HG03565 (cell line): Measurements from ENCODE around the gene CAB39L.

Experiments used
- ATAC-seq: cut with Tn5 transposase; IDR thresholded peaks from one replicate; pipeline ENCODE4 v1.9.1; 2021; ENCODE audit warnings: mild to moderate bottlenecking, moderate library complexity; ENCODE audit not compliant: unreplicated experiment

The CAB39L gene

DNA sequence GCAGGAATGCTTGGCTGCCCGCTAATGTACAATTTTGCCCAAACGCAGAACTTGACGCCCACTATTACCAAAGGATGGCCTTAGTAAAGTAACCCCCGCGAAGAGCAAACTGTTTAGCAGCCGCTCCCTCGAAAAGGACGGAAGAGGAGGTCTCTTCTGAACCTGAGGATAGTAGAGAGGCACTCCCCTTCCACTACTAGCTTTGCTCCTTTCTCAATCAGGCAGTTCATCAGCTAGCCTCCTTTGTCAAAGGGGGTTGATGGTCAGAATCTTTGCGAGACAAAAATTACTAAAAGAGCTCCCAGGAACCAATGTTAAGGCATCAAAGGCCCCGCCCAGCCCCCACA, 534 bp downstream of the CAB39L start:
- no peak for ATAC-seq

DNA sequence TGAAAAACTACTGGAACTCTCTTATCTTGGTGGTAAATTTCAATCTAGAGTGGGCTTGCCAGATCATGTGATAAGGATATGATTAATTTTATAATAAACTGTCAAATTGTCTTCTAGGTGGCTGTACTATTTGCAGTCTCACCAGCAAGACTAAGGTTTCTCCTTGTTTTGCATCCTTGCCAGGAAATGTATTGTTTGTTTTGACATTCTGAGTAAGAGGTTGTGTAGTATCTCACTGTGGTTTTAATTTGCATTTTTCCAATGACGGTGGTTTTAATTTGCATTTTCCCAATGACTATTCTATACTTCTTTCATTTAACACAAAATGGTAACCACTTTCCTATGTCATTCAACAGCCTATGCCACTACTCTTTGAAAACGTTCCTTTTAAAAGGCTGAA, 2.0 kb downstream of the CAB39L start:
- no peak for ATAC-seq

DNA sequence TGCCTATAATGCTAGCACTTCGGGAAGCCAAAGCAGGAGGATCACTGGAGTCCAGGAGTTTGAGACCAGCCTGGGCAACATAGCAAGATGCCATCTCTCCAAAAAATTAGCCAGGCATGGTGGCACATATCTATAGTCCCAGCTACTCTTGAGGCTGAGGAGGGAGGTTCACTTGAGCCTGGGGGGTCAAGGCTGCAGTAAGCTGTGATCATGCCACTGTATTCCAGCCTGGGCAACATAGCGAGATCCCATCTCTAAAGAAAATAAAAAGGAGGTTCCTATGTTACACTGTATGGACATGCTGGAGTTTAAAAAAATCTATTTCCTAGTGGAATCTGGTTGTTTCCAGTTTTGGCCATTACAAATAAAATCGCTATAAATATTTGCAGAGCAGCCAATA, 2.6 kb downstream of the CAB39L start:
- ATAC-seq, result no peak

DNA sequence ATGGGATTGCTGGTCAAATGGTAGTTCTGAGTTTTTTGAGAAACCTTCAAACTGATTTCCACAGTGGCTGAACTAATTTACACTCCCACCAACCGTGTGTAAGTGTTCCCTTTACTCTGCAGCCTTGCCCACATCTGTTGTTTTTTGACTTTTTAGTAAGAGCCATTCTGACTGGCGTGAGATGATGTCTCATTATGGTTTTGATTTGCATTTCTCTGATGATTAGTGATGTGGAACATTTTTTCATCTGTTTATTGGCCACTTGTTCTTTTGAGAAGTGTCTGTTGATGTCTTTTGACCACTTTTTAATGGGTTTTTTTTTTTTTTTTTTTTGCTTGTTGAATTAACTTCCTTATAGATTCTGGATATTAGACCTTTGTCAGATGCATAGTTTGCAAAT, 4.3 kb downstream of the CAB39L start:
- no peak for ATAC-seq

DNA sequence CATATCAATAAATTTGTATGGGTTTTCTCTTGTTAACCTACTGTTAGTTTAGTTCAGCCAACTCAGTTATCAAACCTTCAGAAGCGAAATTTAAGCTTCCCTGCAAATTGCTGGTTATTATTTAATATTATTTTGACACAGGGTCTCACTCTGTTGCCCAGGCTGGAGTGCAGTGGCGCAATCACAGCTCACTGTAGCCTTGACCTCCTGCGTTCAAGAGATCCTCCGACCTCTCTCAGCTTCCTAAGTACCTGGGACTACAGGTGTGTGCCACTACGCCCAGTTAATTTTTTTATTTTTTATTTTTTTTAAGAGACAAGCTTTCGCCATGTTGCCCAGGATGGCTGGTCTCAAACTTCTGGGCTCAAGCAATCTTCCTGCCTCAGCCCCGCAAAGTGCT, 6.2 kb downstream of the CAB39L start:
- ATAC-seq, result no peak

DNA sequence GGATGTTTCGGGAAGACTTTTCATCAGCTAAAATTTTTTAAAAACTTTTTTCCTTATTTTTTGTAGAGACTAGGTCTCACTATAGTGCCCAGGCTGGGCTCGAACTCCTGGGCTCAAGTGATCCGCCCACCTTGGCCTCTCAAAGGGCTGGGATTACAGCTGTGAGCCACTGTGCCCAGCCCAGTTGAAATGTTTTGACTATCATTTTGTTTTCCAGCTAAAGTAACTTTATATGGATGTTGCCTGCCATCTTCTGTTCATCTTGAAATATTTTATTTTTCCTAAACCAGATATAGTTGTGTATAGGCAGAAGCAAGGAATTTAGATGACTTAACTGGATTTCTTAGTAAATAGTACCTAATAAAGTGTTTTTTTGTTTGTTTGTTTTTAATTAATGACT, 7.0 kb downstream of the CAB39L start:
- ATAC-seq, result no peak

DNA sequence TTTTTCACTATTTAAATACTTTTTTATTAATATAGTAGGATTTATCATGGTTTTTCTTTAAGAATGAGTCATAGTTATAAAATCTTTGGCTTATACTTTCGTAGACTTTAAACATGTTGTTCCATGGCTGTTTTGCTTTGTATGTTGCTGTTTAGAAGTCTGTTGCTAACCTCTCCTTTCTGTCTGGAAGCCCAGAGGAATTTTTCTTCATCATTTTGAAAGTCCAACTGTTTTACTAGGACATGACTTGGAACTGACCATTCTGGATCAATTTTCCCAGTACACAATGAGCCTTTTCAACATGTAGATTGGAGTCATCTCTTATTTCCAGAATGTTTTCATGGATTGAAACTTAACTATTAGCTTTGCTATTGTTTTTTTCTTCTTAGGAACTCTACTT, 7.9 kb downstream of the CAB39L start:
- ATAC-seq, result no peak

DNA sequence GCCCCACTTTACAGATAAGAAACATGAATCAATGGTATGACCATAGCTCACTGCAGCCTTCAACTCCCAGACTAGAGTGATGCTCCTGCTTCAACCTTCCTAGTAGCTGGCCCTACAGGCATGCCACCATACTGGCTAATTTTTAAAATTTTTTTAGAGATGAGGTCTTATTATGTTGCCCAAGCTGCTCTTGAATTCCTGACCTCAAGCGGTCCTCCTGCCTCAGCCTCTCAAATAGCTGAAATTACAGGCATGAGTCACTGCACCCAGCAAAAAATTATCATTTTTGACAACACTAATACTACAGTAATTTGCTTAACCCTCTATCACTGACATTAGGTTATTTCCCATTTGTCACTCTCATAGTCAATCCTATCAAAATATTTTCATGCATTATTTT, 14.7 kb downstream of the CAB39L start:
- ATAC-seq, result no peak

DNA sequence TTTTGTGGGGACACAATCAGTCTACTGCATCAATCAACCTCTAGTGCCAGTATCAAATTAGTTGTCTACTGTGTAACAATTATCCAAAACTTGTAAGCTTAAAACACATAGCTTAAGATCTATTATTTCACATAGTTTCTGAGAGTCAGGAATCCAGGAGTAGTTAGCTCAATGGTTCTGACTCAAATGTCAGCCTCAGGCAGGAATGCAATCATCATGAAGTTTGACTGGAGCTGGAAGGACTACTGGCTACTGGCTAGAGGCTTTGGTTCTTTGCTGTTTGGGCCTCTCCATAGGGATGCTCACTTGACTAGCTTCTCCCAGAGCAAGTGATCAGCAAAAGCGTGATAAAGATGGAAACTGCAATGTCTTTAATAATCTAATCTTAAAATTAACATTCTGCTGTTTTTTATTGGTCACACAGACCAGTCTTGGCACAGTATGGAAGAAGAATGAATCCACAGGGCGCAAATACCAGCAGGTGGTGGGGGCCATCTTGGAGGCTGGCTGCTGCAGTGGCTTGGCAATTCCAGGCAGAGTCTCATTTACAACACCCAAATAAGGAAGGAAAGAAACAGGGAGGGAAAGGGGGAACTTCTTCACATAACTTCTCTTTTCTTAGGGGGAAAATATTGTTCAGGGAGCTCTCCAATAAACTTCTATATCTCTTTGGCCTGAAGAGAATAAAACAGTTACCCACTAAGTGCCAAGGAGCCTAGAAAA, 15.7 kb downstream of the CAB39L start:
- ATAC-seq, result no peak

DNA sequence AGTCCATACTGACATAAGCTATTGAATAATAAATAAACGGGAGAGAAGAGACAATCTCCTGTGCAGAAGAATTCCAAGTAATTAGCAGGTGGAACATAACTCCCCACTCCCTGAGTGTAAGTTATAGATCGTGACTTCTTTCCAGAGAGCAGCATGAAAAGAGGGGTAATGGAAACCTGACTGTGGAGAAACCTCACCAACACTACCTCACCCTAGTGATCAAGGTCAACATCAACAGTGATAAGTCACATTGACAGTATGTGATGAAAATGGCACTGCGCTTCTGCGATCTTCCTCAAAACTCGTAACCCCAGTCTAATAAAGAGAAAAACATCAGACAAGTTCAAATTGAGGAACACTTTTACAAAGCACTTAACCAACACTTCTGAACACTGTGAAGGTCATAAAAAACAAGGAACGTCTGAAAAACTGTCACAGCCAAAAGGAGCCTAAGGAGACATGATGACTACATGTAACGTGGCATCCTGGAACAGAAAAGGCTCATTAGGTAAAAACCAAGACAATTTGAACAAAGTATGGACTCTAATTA, 19.8 kb downstream of the CAB39L start:
- no peak for ATAC-seq

DNA sequence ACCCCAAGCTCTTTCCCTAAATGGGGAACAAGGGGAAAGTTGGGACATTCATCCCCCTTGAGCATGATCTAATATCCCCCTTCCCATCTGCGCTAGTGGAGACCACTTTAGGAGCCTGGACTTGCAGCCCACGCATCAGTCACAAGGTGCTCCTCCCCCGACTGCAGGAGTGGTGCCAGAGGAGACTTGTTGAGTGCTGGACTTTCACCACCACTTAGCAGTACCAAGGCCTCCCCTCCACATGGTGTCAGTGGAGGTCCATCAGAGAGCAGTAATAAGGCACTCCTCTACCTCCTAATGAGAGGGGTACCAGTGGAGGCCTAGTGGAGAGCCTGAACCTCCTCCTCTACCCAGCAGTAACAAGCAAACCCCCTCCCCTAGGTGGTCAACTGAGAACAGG, 22.5 kb downstream of the CAB39L start:
- no peak for ATAC-seq

DNA sequence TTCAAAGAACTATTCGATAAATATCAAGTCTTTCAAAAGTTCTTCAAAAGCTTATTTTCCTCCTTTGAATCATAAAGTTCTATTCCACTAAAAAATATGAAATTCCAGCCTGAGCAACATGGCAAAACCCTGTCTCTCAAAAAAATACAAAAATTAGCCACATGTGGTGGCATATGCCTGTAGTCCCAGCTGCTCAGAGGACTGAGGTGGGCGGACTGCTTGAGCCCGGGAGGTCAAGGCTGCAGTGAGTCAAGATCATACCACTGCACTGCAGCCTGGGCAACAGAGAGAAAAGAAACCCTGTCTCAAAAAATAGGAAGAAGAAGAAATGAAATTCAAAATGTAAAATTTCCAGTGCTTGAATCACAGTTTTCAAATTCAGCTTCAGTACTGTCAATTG, 24.6 kb downstream of the CAB39L start:
- ATAC-seq, result no peak

DNA sequence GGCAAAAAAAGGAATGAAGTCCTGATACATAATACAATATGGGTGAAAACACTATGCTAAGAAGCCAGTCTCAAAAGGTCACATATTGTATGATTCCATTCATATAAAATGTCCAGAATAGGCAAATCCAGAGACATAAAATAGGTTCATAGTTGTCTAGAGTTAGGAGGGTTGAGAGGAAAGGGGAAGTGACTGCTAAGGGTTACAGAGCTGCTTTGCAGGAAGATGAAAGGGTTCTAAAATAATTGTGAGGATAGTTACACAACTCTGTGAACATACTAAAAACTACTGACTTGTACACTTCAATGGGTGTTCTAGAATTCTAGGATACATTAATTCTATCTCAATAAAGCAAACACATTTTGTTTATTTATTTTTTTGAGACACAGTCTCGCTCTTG, 25.7 kb downstream of the CAB39L start:
- no peak for ATAC-seq

DNA sequence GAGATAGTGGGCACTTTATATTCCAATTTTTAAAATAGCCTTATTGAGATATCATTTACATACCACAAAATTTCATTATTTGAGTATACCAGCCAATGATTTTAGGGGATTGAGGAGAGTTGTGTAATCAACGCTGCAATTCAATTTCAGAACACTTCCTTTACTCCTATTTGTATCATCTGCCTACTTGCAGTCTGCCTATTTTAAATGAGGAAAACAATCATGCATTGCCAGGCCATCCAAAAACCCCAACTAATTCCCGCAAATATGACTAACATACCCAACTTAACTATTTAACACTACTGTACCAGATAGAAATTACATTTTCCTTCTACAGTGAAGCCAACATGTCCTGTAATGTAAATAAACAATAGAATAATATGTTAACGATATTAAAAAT, 26.7 kb downstream of the CAB39L start:
- no peak for ATAC-seq

DNA sequence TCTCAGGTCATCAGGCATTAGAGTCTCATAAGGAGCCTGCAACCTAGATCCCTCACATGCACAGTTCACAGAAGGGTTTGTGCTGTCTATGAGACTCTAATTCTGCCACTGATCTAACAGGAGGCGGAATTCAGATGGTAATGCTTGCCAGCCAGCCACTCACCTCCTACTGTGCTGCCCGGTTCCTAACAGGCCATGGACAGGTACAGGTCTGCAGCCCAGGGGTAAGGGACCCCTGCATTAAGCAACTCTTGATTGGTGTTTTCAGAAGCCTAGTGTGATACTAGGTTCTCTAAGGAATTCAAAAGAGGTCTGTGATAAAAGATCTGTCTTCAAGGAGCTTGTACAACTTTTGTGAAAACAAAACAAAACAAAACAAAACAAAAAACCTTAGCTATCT, 31.1 kb downstream of the CAB39L start:
- no peak for ATAC-seq

DNA sequence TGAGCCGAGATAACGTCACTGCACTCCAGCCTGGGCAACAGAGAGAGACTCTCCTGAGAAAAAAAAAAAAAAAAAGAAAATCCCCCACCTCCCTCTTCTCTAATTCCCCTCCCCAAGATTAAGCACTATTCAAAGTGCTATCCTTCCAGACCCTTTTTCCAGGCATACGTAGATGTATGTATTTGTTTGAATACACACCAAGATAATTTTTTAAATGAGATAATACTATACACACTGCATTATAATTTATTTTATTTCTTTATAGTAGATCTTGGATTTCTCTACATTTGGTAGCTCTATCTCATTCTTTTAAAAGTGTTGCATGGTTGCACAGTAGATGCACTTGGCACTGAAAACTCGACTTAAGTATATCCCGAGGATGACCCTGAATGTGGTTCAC, 32.5 kb downstream of the CAB39L start:
- no peak for ATAC-seq

DNA sequence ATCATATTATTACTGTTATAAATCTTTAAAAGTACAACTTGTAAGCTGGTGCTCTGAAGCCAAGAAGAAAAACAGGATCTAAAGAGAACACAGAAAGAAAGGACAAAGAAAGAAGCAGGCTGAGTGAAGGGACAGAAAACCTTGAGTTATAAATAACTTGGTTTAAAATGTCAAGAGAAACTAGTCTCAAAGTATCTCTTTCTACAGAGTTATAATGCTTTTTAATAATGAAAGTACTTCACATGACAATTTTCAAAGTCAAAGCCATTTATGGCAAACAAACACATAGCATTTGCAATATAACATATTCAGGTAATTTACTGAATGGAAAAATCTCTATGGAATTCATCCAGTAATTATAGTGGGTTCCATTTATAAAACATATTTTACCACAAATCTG, 33.4 kb downstream of the CAB39L start:
- ATAC-seq, result no peak

DNA sequence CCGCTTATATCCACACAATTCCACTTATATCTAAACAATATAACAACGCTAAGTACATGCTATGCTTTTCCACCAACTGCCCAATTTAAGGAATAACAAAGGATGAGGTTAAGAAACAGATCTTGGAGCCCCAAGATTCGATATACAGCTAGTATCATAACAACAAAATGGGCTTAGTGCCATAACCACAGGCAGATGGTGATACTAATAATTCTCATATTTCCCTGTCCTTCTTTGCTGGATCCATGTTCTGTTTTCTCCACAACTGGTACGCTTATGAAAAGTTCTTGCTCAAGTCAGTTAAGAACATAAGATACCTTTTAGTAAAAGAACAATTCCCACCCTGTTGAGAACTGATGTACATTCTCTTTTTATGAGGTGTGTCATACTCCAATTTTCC, 33.9 kb downstream of the CAB39L start:
- no peak for ATAC-seq

DNA sequence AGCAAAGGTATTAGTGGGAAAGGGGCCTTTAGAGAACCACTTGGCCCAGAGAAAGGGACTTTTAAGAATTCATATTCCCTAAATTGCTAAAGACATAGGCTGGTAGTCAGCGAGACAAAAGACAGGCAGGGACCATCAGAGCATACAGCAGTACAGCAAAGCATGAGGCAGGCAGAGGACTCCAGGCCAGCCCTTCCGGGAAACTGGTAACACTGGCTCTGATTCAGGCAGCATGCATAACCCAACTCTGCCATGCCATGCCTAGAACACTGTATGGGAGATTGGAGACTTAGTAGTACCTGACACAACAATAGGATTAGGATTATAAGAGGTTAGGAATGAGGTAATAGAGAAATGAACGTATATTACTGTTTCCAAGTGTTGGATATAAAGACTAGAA, 34.9 kb downstream of the CAB39L start:
- no peak for ATAC-seq

DNA sequence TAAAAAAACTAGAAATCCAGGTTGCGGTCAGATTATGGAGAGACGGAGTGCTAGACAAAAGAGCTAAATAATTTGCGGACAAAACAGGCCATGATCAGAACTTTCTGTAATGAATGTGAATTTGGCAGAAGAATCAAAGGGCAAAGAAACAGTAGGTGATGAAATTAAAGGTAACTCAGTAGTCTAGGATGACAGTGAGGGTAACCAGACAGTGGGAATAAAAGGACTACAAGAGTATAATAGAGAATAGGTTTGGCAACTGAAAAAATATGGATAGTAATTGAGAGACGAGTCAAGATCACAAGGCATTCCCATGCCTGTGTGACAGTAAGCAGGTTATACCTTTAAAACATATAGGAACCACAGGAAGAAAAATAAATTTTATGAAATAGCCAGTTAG, 35.9 kb downstream of the CAB39L start:
- ATAC-seq, result no peak

DNA sequence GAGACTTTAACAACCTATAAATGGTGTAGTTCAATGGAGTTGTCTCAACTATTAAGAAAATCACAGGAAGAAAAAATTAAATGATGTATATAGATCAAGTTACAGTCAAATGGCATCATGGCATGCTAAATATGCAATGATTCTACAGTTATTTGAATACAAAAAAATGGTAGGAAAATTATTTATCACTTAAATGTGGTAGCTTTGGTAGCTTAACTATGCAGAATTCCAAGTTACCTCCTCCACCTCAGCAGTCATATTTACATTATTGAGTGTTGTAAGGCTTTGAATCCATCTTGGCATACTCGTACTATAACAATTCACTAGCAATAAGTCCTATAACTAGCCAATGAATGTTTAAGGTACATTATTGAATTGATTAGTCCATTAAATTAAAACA, 36.8 kb downstream of the CAB39L start:
- ATAC-seq, result no peak

DNA sequence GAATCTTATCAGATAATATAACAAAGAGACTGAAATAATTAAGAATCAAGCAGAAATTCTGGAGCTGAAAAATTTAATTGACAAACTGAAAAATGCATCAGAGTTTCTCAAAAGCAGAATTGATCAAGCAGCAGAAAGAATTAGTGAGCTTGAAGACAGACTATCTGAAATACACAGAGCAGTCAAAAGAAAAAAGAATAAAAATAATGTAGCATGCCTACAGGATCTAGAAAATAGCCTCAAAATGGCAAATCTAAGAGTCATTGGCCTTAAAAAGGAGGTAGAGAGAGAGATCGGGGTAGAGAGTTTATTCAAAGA, 39.2 kb downstream of the CAB39L start:
- no peak for ATAC-seq

DNA sequence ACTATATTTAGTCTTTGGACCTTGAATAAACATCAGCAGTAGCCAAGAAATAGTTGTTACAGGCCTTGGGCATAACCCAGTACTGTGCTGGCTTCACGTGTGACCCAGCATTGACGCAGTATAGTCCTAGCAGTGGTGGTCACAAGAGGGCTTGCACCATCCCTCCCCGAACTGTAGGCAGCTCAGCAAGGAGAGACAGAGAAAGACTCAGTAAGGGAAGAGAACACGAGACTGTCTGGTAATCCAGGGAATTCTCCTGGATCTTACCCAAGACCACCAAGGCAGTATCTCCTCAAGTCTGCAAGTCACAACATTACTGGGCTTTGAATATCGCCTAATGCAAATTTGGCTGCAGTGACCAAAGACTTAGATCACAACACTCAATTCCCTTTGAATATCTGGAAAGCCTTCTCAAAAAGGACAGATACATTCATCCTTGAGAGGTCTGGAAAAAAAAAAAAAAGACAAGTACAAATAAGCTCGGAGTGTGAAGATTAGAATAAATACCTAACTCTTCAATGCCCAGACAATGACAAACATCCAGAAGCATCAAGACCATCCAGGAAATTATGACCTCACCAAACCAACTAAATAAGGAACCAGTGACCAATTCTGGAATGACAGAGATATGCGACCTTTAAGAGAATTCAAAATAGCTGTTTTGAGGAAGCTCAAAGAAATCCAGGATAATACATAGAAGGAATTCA, 39.7 kb downstream of the CAB39L start:
- no peak for ATAC-seq
